ENCODE results near the gene HAS3. TPM values are rescaled to one million over a fixed set of nuclear protein-coding genes. Genes with fewer than 3 reads are reported as not detected.

The HAS3 gene
- total RNA-seq, 1 experiment from 2014 or later: 66.9 TPM

DNA sequence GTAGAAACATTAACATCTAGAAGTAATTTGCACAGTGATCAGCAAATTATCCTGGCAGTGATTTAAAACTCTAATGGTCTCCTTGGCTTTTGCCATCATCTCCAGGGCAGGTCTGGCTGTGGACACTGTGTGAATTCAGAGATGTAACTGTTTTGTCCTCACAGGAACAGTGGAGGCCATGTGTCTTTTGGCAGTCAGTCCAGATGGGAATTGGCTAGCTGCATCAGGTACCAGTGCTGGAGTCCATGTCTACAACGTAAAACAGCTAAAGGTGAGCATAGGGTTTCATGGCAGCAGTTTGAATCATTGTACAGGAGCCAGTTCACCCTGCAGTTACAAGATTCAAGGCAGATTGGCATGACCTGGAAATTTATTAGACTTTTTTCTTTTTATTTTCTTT is 54.7 kb downstream of the HAS3 start:
- H3K27ac Mint-ChIP-seq: no peak overlapping the region
- ChIA-PET POLR2A (no interaction called here), CTCF (interaction anchor here (1.4 kb wide), 1 partner anchor 10 kb away, joined by 5 read pairs; no protein-coding TSS in a partner anchor)
- H3K27me3 Mint-ChIP-seq (ENCODE audit: low read depth): no peaks in the 10 kb centered on the region
- TF ChIP-seq CREB1 (CRISPR knock-in tag; IDR thresholded peaks at IDR 0.05): no peak
- no peaks in the 10 kb centered on the region for H3K4me1 Mint-ChIP-seq
- ATAC-seq: no peak
- no peak for DNase-seq (ENCODE audit: low spot score)
- peaks cover 74% of the 10 kb centered on the region for H3K36me3 Mint-ChIP-seq
- H3K9me3 Mint-ChIP-seq: no peaks in the 10 kb centered on the region
- H3K4me3 Mint-ChIP-seq: no peak overlapping the region

DNA sequence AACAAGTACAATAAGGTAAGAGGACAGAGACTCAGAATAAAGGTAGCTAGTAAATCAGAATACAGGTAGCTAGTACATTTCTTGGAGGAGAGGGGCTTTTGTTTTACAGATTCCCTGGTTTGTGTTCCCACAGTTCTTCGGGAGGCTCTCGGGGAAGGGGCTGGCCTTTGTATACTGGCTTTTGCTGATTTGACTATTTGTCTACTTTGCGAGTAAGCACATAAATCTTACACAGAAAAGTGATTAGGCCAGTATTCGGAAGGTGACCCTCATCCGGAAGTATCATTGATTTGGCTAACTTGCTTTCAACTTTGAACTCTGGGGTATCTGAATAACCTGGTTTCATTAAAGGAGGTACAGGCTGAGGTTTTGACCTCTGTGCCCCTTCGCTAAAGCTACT is 60.1 kb downstream of the HAS3 start:
- POLR2A ChIA-PET: interaction anchor here (0.5 to 0.9 kb wide), 2 partner anchors 15 to 21 kb away, joined by 4 read pairs; partner anchors contain the start of gene SNTB2
- Mint-ChIP-seq H3K27me3 (ENCODE audit: low read depth) (no peaks in the 10 kb centered on the region), H3K36me3 (peaks cover 75% of the 10 kb centered on the region), H3K9me3 (no peaks in the 10 kb centered on the region), H3K27ac (no peak overlapping the region), H3K4me1 (no peaks in the 10 kb centered on the region), H3K4me3 (no peak overlapping the region)
- no peak for DNase-seq (ENCODE audit: low spot score)
- TF ChIP-seq, protein P1, sequence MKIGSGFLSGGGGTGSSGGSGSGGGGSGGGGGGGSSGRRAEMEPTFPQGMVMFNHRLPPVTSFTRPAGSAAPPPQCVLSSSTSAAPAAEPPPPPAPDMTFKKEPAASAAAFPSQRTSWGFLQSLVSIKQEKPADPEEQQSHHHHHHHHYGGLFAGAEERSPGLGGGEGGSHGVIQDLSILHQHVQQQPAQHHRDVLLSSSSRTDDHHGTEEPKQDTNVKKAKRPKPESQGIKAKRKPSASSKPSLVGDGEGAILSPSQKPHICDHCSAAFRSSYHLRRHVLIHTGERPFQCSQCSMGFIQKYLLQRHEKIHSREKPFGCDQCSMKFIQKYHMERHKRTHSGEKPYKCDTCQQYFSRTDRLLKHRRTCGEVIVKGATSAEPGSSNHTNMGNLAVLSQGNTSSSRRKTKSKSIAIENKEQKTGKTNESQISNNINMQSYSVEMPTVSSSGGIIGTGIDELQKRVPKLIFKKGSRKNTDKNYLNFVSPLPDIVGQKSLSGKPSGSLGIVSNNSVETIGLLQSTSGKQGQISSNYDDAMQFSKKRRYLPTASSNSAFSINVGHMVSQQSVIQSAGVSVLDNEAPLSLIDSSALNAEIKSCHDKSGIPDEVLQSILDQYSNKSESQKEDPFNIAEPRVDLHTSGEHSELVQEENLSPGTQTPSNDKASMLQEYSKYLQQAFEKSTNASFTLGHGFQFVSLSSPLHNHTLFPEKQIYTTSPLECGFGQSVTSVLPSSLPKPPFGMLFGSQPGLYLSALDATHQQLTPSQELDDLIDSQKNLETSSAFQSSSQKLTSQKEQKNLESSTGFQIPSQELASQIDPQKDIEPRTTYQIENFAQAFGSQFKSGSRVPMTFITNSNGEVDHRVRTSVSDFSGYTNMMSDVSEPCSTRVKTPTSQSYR (CRISPR knock-in tag; IDR thresholded peaks at IDR 0.05): no peak
- TF ChIP-seq GTF2I (CRISPR knock-in tag; conservative IDR thresholded peaks at IDR 0.05) (no peak), RELA (CRISPR knock-in tag; IDR thresholded peaks at IDR 0.05; ENCODE audit: borderline replicate concordance) (no peak), E2F1 (CRISPR knock-in tag; IDR thresholded peaks at IDR 0.05) (no peak)
- TF ChIP-seq, protein P2, sequence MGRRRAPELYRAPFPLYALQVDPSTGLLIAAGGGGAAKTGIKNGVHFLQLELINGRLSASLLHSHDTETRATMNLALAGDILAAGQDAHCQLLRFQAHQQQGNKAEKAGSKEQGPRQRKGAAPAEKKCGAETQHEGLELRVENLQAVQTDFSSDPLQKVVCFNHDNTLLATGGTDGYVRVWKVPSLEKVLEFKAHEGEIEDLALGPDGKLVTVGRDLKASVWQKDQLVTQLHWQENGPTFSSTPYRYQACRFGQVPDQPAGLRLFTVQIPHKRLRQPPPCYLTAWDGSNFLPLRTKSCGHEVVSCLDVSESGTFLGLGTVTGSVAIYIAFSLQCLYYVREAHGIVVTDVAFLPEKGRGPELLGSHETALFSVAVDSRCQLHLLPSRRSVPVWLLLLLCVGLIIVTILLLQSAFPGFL (CRISPR knock-in tag; IDR thresholded peaks at IDR 0.05; ENCODE audit: borderline replicate concordance): no peak
- CTCF ChIA-PET: interaction anchor here (0.9 kb wide), 1 partner anchor 15 kb away, joined by 3 read pairs; no protein-coding TSS in a partner anchor
- ATAC-seq: no peak

DNA sequence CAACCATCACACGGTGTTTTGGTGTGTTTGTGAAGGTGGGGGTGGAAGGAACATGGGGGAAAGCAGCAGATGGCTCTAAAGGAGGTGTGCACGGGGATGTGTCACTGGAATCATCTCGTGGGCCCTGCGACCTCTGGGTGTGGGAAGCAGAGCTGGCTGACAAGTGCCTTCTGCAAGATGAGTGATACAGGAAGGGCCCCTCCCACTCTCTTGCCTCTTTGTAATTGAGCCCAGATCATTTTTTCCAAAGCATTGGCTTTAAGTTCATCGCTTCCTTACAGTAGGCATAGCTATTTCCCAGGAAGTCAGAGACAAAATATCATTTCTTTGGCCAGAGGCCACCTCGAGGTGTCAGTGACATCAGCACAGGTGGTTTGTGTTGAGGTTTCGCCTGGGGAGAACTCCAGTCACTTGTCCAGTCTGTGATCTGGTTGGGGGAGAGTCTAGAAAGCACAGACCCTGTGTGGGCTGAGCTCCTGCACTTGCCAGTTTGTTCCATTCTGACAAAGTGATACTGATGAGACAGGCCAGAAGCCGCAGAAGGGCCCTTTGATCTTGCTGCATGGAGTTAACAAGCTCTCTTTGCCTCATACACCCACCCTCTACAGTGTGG is 60.9 kb downstream of the HAS3 start:
- POLR2A ChIA-PET: interaction anchor here (0.5 to 0.9 kb wide), 3 partner anchors 15 to 83 kb away, joined by 4 read pairs; partner anchors contain the start of gene SNTB2
- Mint-ChIP-seq H3K27ac (no peak overlapping the region), H3K4me3 (no peak overlapping the region), H3K9me3 (no peaks in the 10 kb centered on the region), H3K27me3 (ENCODE audit: low read depth) (no peaks in the 10 kb centered on the region), H3K36me3 (peaks cover 67% of the 10 kb centered on the region), H3K4me1 (peaks cover 6% of the 10 kb centered on the region)
- DNase-seq (ENCODE audit: low spot score) (no peak), ATAC-seq (no peak)
- CTCF ChIA-PET: interaction anchor here (0.9 to 1.0 kb wide), 2 partner anchors 16 to 264 kb away, joined by 3 read pairs; no protein-coding TSS in a partner anchor
- TF ChIP-seq, protein P3, sequence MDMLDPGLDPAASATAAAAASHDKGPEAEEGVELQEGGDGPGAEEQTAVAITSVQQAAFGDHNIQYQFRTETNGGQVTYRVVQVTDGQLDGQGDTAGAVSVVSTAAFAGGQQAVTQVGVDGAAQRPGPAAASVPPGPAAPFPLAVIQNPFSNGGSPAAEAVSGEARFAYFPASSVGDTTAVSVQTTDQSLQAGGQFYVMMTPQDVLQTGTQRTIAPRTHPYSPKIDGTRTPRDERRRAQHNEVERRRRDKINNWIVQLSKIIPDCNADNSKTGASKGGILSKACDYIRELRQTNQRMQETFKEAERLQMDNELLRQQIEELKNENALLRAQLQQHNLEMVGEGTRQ (CRISPR knock-in tag; IDR thresholded peaks at IDR 0.05): no peak
- no peak for TF ChIP-seq PRDM15 (CRISPR knock-in tag; IDR thresholded peaks at IDR 0.05)
- no peak for TF ChIP-seq ZNF396 (CRISPR knock-in tag; IDR thresholded peaks at IDR 0.05; ENCODE audit: borderline replicate concordance)
